Stimulated activated CD4-positive, alpha-beta T cell treated with anti-CD3 and anti-CD28 coated beads, Interleukin-2, amount 100 ng/mL, for 48 hours (primary cell): Measurements from ENCODE around the gene DMRTC1.
"Not testable (repeated sequence)": the region's sequence is repeated elsewhere in the genome, so short reads cannot be mapped to it uniquely, and the experiment has no call there.

ENCODE experiments used
- DNase-seq, 2 donors: peaks; one replicate each; pipeline ENCODE4 v3.0.0-alpha.2; 2020

DMRTC1 gene

GRCh38 chrX:72943819-72944169 is at the start of gene DMRTC1:
TSS of gene DMRTC1 (minus strand) at chrX:72943837. CDS start at chrX:72875694, 68,143 bp downstream.
- not testable (repeated sequence) for DNase-seq

GRCh38 chrX:72980894-72981469 is 37.3 kb upstream of the DMRTC1 start:
- not testable (repeated sequence) for DNase-seq

- not testable (repeated sequence) for DNase-seq
These were observed 31.2 kb upstream of the DMRTC1 start for GRCh38 chrX:72974885-72975284.

- not testable (repeated sequence) for DNase-seq
These were observed 28.2 kb upstream of the DMRTC1 start for GRCh38 chrX:72971859-72972258.

GRCh38 chrX:72959971-72960370 is 16.3 kb upstream of the DMRTC1 start:
- not testable (repeated sequence) for DNase-seq

- not testable (repeated sequence) for DNase-seq
These were observed 410 bp downstream of the DMRTC1 start for GRCh38 chrX:72943035-72943818.

- DNase-seq, result not testable (repeated sequence)
These were observed 1.4 kb downstream of the DMRTC1 start for GRCh38 chrX:72942272-72942671.

GRCh38 chrX:72937906-72938305 is 5.7 kb downstream of the DMRTC1 start, which contains the start of gene FAM236A:
TSS of gene FAM236A (plus strand) at chrX:72938206. CDS start at chrX:72938263, 57 bp downstream.
- DNase-seq, result not testable (repeated sequence)

GRCh38 chrX:72936882-72937455 is 6.7 kb downstream of the DMRTC1 start:
- DNase-seq, result not testable (repeated sequence)

- not testable (repeated sequence) for DNase-seq
These were observed 7.2 kb downstream of the DMRTC1 start for GRCh38 chrX:72936455-72936854.

GRCh38 chrX:72932283-72932682 is 11.4 kb downstream of the DMRTC1 start:
- not testable (repeated sequence) for DNase-seq

GRCh38 chrX:72916096-72916495 is 27.5 kb downstream of the DMRTC1 start:
- DNase-seq, result not testable (repeated sequence)

- not testable (repeated sequence) for DNase-seq
These were observed 31.3 kb downstream of the DMRTC1 start, which contains the start of gene FAM236C for GRCh38 chrX:72912315-72912714. TSS of gene FAM236C (plus strand) at chrX:72912615. CDS start at chrX:72912715, 100 bp downstream.

GRCh38 chrX:72889740-72890139 is 53.9 kb downstream of the DMRTC1 start:
- not testable (repeated sequence) for DNase-seq

GRCh38 chrX:72882898-72883297 is 60.7 kb downstream of the DMRTC1 start:
- not testable (repeated sequence) for DNase-seq

GRCh38 chrX:72837532-72837931 is 106.1 kb downstream of the DMRTC1 start:
- not testable (repeated sequence) for DNase-seq

- not testable (repeated sequence) for DNase-seq
These were observed 112.9 kb downstream of the DMRTC1 start for GRCh38 chrX:72830701-72831100.
